Thyroid gland (tissue), 4 donors: ENCODE results near the gene LMOD1.

Experiments used
- CTCF ChIP-seq, 6 experiments: fragments of 200-600 bp in 3 of 6; fragments of 450-650 bp in 3 of 6; sonication (generic) in 3 of 6; IDR thresholded peaks; one replicate each; pipeline ENCODE4 v1.5.1; 2016 to 2019; ENCODE audit warnings: antibody characterized with exemption in 6 of 6, mild to moderate bottlenecking in 2 of 6, inconsistent platforms in 1 of 6, moderate library complexity in 1 of 6
- POLR2A ChIP-seq, 2 donors: fragments of 450-650 bp; IDR thresholded peaks; one replicate each; pipeline ENCODE4 v1.6.1; 2017; ENCODE audit warnings: antibody characterized with exemption in 2 of 2, mild to moderate bottlenecking in 2 of 2, moderate library complexity in 1 of 2

- TF ChIP-seq CTCF (IDR thresholded peaks at IDR 0.05) (no peak), POLR2A (IDR thresholded peaks at IDR 0.05) (peak in 1 of 2 donors; percentile 49)
These were observed 45.9 kb downstream of the LMOD1 start for GRCh38 chr1:201900476-201900875.
